HUES64 (cell line): Measurements from ENCODE around the gene LCN9.

Experiments
- H3K27ac ChIP-seq: 2 replicates; pipeline ENCODE4 v1.7.0; 2013; ENCODE audit warnings: low read depth, low read length, inconsistent platforms
- H3K27me3 ChIP-seq: 2 replicates; pipeline ENCODE4 v1.6.1; 2013; ENCODE audit warnings: mild to moderate bottlenecking, low read length; ENCODE audit not compliant: insufficient read depth
- H3K36me3 ChIP-seq: 2 replicates; pipeline ENCODE4 v1.6.1; 2013; ENCODE audit warnings: mild to moderate bottlenecking, low read length; ENCODE audit not compliant: insufficient read depth
- H3K4me1 ChIP-seq: 2 replicates; pipeline ENCODE4 v1.6.1; 2013; ENCODE audit warnings: mild to moderate bottlenecking, low read length, moderate library complexity; ENCODE audit not compliant: insufficient read depth
- H3K4me3 ChIP-seq: 2 replicates; pipeline ENCODE4 v1.5.1; 2013; ENCODE audit warnings: mild to moderate bottlenecking, low read length, moderate library complexity
- H3K9ac ChIP-seq: 2 replicates; pipeline ENCODE4 v1.6.1; 2013; ENCODE audit warnings: mild to moderate bottlenecking, low read depth, low read length
- H3K9me3 ChIP-seq: 2 replicates; pipeline ENCODE4 v1.6.1; 2013; ENCODE audit warnings: low read depth, low read length; ENCODE audit not compliant: insufficient read depth
- WGBS: fragments of 150-250, 120-280 bp; methylation state at CpG from one replicate; pipeline ENCODE4 v1.1.7; 2013; ENCODE audit warnings: missing lambda C conversion rate; 5-methylcytosine and 5-hydroxymethylcytosine counted together

Gene LCN9

DNA sequence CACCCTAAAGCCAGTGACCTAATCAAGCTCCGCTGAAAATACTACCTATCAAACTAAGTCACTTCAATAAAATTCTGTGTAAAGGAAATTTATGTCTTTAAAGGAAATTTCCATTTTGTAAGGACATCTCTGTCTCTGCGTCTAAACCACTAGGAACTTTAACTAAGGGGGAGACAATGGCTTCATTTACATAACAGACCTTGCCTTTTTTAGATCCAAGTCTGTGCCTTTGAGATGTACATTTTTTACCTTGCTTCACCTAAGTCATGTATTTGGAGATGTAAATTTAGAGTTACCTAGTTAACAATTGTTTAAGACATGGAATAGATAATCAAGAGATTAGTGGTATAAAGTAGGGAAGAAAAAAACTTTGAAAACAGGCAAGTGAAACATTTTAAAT lies 13.6 kb upstream of the LCN9 start:
- Histone ChIP-seq H3K27me3 (no peaks in the 10 kb centered on the region), H3K4me3 (no peak overlapping the region), H3K27ac (peak overlapping the region; percentile 67; the same call in 1 of the 2 replicates), H3K9ac (no peak overlapping the region), H3K9me3 (peaks cover 94% of the 10 kb centered on the region), H3K36me3 (no peaks in the 10 kb centered on the region), H3K4me1 (no peaks in the 10 kb centered on the region)
- WGBS: 73% methylated on average over 1 of the region's 2 CpGs

DNA sequence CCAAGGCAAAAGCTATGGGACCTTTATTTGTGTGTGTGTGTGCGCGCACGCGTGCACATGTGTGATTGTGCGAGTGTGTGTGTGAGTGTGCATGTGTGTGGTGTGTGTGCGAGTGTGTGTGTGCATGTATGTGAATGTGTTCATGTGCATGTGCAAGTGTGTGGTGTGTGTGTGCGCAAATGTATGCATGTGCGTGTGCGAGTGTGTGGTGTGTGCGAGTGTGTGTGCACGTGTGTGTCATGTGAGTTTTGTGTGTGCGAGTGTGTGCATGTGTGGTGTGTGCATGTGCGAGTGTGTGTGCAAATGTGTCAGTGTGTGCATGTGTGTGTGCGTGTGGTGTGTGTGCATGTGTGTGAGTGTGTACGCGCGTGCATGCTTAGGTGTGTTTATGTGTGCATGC lies 12.7 kb upstream of the LCN9 start:
- no peaks in the 10 kb centered on the region for H3K27me3 ChIP-seq
- 96% methylated on average over 17 of the region's 17 CpGs for WGBS
- H3K4me3 ChIP-seq: no peak overlapping the region
- H3K9me3 ChIP-seq: peaks cover 85% of the 10 kb centered on the region
- no peak overlapping the region; the same call in 1 of the 2 replicates for H3K27ac ChIP-seq
- H3K36me3 ChIP-seq: no peaks in the 10 kb centered on the region
- H3K4me1 ChIP-seq: no peaks in the 10 kb centered on the region
- no peak overlapping the region for H3K9ac ChIP-seq

DNA sequence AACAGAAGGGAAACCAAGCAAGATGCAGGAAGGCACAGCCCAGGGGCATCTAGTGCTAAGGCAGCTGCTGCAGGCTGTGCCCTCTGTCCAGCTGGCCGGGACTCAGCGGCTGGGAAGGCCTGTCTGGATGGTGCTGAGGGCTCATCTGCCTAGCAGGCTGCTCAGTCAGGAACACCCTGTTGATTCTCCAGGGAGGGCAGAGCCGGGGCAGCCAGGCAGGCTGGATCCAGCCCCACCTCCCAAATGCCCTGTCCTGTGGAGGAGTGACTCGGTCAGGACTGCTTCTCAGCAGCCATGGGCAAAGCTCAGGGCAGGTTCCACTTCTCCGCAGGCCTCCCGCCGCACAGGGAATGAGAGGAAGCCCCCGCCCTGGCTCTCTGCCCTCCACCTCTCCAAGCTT lies 7.8 kb upstream of the LCN9 start:
- Histone ChIP-seq H3K4me3 (no peak overlapping the region), H3K9ac (no peak overlapping the region), H3K36me3 (no peaks in the 10 kb centered on the region), H3K27ac (no peak overlapping the region), H3K9me3 (peaks cover 37% of the 10 kb centered on the region), H3K4me1 (no peaks in the 10 kb centered on the region), H3K27me3 (no peaks in the 10 kb centered on the region)
- 92% methylated on average over 8 of the region's 8 CpGs for WGBS

DNA sequence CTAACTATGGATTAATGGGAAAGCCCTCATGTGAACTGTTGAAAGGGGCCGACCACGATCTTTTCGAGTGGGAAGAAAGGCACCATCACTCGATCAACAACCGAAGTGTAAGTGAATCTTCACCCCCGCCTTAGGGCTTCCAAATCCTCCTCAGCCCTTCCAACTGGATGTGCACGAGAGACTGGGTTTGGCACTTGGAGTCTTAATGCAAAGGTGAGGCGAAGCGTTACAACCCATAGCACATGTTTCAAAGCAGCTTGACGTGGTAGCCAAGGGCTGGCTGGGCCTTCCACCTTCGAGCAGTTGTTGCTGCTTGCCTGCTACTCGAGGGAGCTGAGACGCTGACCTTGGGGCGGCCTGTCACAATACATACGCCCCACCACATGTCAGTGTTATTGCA lies 5.7 kb upstream of the LCN9 start:
- Histone ChIP-seq H3K27ac (no peak overlapping the region), H3K4me3 (no peak overlapping the region), H3K36me3 (no peaks in the 10 kb centered on the region), H3K4me1 (peaks cover 5% of the 10 kb centered on the region; the same call in 1 of the 2 replicates), H3K27me3 (no peaks in the 10 kb centered on the region), H3K9ac (no peak overlapping the region), H3K9me3 (peaks cover 19% of the 10 kb centered on the region)
- WGBS: 87% methylated on average over 15 of the region's 15 CpGs

DNA sequence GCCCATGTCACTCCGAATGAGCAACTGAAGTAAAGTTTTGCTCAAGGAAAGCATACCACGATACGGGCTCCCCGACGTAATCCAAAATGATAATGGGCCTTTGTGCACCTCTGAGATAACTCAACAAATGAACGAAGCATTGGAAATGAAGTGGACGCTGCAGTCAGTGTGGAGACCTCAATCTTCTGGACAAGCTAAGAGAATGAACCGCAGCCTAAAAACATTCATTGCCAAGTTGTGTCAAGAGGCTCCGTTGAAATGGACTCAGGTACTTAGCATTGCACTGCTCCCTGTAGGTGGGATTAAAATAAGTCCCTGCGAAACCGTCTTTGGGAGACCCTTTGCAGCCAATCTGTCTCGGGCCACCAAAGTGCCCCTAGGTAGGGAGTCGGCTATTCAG lies 3.9 kb upstream of the LCN9 start:
- no peaks in the 10 kb centered on the region for H3K36me3 ChIP-seq
- H3K9me3 ChIP-seq: peaks cover 3% of the 10 kb centered on the region; the same call in 1 of the 2 replicates
- H3K27ac ChIP-seq: no peak overlapping the region
- H3K4me3 ChIP-seq: no peak overlapping the region
- no peaks in the 10 kb centered on the region for H3K27me3 ChIP-seq
- WGBS: 91% methylated on average over 13 of the region's 13 CpGs
- H3K4me1 ChIP-seq: peaks cover 7% of the 10 kb centered on the region; the same call in 1 of the 2 replicates
- no peak overlapping the region for H3K9ac ChIP-seq

DNA sequence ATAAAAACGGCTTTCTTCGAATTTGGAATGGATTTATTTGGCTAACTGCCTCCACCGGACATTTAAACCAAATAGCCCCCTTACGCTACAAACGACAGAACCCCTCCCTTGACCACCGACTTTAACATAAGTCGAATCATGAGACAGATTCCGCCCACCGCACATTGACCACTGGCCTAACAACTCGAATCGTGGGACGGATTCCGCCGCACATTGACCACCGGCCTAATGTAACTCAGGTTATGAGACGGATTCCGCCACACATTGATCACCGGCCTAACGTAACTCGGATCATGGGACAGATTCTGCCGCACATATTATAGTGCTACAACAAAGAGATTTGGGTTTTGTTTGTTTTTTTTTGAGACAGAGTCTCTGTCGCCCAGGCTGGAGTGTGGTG lies 2.7 kb upstream of the LCN9 start:
- peaks cover 7% of the 10 kb centered on the region; the same call in 1 of the 2 replicates for H3K4me1 ChIP-seq
- H3K27ac ChIP-seq: no peak overlapping the region
- H3K9ac ChIP-seq: no peak overlapping the region
- H3K36me3 ChIP-seq: no peaks in the 10 kb centered on the region
- no peaks in the 10 kb centered on the region; the same call in 1 of the 2 replicates for H3K9me3 ChIP-seq
- WGBS: 95% methylated on average over 22 of the region's 22 CpGs
- no peak overlapping the region for H3K4me3 ChIP-seq
- H3K27me3 ChIP-seq: no peaks in the 10 kb centered on the region

DNA sequence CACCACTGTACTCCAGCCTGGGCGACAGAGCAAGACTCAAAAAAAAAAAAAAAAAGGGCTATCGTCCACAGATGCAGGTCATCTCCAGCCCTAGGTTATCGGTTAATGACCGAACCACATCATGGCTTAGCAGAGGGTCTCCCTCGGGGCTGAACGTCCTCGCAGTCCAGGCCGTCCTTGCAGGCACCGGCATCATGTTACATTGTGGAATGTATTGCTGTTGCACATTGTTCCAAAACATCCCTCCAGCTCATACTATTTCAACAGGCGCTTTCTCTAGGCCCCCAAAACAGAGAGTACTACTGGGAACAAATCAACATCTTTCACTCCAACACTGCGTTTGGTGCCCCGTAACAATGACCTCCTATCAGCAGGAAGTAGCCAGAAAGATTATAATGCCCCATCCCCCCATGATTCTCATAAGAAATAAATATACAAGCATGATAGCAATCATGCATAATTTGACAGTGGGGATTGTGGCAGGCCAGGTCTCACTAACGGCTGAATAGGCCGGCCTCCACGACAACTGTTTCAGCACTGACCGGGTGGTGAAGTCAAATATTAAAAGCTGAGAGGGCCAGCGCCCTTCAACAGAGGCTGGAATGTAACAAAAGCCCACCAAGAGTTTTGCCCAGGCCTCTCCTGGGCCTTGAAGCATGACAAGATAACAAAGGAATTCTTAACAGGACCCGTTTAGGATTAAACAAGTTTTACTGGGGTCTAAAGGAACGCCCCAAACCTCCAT lies 1.1 kb upstream of the LCN9 start:
- H3K27me3 ChIP-seq: no peaks in the 10 kb centered on the region
- H3K36me3 ChIP-seq: no peaks in the 10 kb centered on the region
- H3K4me3 ChIP-seq: no peak overlapping the region
- H3K4me1 ChIP-seq: peaks cover 7% of the 10 kb centered on the region; the same call in 1 of the 2 replicates
- no peaks in the 10 kb centered on the region for H3K9me3 ChIP-seq
- no peak overlapping the region for H3K27ac ChIP-seq
- WGBS: 84% methylated on average over 19 of the region's 19 CpGs
- H3K9ac ChIP-seq: no peak overlapping the region

DNA sequence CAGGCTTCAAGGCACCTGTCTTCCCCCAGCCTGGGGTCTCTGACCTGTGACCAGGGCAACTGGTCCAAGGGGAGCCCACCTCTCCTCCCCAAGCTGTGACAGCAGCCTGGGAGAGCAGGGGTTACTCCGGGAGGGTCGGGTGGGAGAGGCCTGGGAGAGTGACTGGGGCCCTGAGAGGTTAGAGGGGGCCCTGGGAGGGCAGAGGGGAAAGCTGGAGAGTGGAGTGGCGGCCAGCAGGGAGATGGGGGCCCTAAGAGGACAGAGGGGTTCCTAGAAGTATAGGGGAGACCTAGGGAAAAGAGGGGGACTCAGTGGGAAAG lies 302 bp downstream of the LCN9 start:
- H3K9me3 ChIP-seq: peaks cover 2% of the 10 kb centered on the region; the same call in 1 of the 2 replicates
- no peak overlapping the region for H3K9ac ChIP-seq
- H3K4me3 ChIP-seq: no peak overlapping the region
- no peak overlapping the region for H3K27ac ChIP-seq
- peaks cover 7% of the 10 kb centered on the region; the same call in 1 of the 2 replicates for H3K4me1 ChIP-seq
- H3K27me3 ChIP-seq: no peaks in the 10 kb centered on the region
- 95% methylated on average over 3 of the region's 3 CpGs for WGBS
- H3K36me3 ChIP-seq: no peaks in the 10 kb centered on the region

DNA sequence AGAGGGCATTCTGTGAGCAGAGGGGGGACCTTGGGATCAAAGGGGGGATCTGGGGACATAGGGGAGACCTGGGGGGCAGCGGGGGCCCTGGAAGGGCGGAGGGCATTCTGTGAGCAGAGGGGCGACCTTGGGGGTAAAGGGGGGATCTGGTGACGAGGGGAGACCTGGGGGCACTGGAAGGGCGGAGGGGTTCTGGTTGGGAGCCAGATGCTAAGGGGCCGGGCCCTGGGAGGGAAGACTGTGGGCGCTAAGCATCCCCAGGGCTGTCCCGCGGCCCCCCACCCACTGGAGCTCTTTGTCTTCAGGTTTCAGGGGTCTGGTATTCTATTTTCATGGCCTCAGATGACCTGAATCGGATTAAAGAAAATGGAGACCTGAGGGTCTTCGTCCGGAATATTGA lies 748 bp downstream of the LCN9 start:
- WGBS: 96% methylated on average over 12 of the region's 12 CpGs
- Histone ChIP-seq H3K4me1 (peaks cover 7% of the 10 kb centered on the region; the same call in 1 of the 2 replicates), H3K27ac (no peak overlapping the region), H3K9me3 (peaks cover 5% of the 10 kb centered on the region; the same call in 1 of the 2 replicates), H3K9ac (no peak overlapping the region), H3K36me3 (no peaks in the 10 kb centered on the region), H3K4me3 (no peak overlapping the region), H3K27me3 (no peaks in the 10 kb centered on the region)

DNA sequence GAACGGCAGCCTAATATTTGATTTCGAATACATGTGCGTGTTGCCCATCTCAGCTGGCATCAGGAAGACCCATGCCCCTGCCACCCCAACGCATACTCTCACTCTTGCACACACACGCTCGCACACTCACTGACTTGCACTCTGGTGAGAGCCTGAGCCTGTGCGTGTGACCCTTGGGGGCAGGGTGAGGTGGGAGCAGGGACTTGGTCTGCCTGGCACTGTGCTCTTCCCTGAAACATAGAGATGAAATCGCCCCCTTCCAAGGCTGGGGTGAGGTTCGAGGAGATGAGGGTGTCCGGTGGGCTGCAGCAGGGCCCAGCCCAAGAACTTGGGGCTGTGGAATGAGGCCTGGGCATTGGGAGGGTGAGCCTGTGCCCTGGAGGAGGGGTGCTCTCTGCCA lies 1.2 kb downstream of the LCN9 start:
- Histone ChIP-seq H3K27me3 (no peaks in the 10 kb centered on the region), H3K4me3 (no peak overlapping the region)
- 94% methylated on average over 10 of the region's 10 CpGs for WGBS

DNA sequence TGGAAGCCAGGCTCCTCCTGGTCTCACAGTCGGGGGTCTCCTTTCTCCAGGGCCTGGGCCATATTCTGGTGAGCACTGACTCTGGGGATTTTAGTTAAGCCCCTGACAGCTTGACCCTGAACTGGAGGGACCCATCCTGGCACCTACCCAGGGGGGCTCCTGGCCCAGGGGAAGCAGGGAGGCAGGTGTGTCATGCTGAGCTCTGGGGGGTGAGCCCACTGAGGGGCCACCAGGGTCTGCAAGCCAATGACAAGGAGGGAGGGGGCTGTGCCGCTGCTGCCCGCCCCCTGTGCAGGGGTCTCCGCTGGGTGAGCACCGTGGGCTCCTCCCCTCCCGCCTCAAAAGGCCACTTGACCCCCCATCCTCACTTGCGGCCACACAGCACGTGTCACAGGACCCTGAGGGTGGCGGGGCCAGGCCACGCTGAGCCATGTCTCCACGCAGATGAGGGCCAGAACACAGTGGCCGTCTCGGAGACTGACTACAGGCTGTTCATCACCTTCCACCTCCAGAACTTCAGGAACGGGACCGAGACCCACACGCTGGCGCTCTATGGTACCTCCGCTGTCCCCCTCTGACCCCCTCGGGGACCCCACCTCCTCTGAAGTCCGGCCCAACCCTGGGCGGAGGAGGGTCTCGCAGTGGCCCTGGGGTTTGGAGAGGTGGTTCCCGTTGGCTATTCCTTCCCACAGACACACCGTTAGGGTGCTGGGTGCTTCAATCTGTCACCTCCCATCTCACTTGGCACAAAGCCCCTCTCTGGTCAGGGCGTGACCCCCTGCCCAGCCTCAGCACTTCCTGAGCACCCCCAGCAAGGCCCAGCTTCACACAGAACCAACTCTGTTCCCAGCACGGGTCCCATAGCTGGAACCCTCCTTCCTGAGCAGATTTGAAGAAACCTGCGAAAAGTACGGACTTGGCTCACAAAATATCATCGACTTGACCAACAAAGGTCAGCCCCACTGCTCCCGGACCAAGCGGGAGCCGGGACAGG lies 2.0 kb downstream of the LCN9 start:
- 91% methylated on average over 32 of the region's 32 CpGs for WGBS
- Histone ChIP-seq H3K4me3 (no peak overlapping the region), H3K9ac (no peak overlapping the region), H3K4me1 (peaks cover 7% of the 10 kb centered on the region; the same call in 1 of the 2 replicates), H3K9me3 (peaks cover 5% of the 10 kb centered on the region; the same call in 1 of the 2 replicates), H3K27me3 (no peaks in the 10 kb centered on the region), H3K36me3 (no peaks in the 10 kb centered on the region), H3K27ac (no peak overlapping the region)

More for the DNA sequence above, 1.2 kb downstream of the LCN9 start:
- Histone ChIP-seq H3K4me1 (peaks cover 7% of the 10 kb centered on the region; the same call in 1 of the 2 replicates), H3K9me3 (peaks cover 5% of the 10 kb centered on the region; the same call in 1 of the 2 replicates), H3K36me3 (no peaks in the 10 kb centered on the region), H3K27ac (no peak overlapping the region), H3K9ac (no peak overlapping the region)
